NCI-H748 (cell line): ENCODE data around the gene NPB.
A peak's percentile ranks its signal among the peaks of the same experiment; 100 is the strongest.

Source experiments
- DNase-seq: peaks from one replicate; lab custom pipeline; 2025; ENCODE audit not compliant: unreplicated experiment; lab: John Stamatoyannopoulos, UW

Gene NPB

DNA sequence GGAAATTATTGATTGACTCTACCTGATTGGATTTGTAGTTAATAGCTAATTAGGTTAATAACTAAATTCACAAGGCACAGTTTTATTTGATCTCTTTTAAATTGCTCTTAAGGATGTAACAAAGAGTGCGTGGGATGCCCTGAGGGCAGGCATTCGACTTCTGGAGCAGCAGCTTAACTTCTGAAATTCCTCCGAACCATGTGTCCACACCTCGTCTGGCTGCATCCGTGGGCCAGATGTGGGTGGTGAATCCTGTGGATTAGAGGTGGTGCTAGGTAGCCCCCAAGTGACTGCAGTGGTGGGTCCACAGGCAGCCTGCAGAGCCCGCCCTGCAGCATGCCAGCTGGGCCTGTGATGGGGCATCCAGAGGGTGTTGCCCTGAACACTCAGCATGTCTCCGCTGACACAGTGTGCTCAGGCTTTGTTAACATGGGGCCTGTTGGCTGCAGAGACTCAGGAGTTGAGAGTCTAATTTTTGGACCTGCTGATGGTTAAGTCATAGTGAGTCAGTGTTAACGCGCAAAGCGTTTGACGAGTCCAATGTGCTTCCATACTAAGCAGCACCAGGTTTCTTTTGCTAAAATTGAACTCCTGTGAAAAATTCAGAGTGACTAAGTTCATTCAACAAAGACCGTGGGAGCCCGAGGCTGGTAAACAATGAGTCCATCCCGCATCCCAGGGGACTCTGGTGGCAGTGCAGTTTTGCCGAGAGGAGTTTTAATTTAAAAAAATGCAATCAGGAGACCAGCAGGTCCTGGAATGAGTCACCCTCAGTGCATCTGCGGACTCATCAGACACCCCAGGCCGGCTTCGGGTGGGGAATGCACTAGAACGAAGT is 3.8 kb upstream of the NPB start:
- no peak for DNase-seq

- no peak for DNase-seq
Measured at GRCh38 chr17:81898885-81899284, 3.2 kb upstream of the NPB start.

DNA sequence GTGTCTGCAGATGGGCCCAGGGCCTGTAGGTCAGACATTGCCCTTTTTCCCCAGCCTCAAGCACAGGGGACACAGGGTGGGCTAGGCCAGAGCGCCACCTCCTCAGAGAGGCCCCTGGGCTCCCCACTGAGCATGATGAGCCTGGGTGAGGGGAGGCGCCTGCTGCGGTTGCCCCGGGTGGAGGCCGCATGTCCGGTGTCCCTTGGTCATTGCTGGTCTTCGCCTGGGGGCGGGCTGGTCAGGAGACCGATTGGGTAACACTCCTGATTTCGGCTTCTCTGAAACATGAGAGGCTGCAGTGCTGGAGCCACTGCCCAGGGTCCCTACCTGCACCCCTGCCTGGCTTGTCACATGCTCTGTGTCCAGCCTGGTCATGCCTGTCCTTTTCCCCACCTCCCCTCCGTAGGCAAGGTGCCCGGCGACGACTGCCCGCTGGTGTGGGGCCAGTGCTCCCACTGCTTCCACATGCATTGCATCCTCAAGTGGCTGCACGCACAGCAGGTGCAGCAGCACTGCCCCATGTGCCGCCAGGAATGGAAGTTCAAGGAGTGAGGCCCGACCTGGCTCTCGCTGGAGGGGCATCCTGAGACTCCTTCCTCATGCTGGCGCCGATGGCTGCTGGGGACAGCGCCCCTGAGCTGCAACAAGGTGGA is 2.4 kb upstream of the NPB start:
- no peak for DNase-seq

DNA sequence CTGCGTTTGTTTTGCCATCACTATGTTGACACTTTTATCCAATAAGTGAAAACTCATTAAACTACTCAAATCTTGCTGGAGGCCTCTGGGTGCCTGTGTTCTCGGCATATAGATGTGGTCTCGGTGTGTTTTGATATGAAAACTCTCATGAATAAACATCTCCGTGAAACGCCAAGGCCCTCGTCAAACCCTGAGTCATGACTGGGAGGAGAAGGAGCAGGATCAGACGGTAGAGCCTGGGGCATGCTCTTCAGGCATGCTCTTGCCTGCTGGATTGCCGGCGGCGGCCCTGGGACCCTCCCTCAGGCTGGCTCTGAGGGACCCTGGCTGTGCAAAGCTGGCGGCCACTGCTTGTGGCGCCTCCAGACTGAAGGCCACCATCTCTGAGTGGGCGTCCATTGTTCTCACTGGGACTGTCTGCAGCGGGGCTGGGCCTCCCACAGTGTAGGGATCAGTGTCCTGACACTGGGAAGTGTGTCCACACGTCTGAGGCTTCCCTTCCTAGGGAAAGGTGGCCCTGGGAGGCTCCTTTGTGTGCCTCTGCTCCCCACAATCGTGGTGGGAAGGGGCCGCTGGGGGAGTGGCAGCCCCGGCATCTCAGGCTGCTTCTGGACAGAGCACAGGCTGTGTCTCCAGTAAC is 1.7 kb upstream of the NPB start:
- no peak for DNase-seq

GRCh38 chr17:81901167-81902022 is 643 bp upstream of the NPB start:
- no peak for DNase-seq

- DNase-seq: no peak
Measured at GRCh38 chr17:81902653-81903414, 796 bp downstream of the NPB start.

DNA sequence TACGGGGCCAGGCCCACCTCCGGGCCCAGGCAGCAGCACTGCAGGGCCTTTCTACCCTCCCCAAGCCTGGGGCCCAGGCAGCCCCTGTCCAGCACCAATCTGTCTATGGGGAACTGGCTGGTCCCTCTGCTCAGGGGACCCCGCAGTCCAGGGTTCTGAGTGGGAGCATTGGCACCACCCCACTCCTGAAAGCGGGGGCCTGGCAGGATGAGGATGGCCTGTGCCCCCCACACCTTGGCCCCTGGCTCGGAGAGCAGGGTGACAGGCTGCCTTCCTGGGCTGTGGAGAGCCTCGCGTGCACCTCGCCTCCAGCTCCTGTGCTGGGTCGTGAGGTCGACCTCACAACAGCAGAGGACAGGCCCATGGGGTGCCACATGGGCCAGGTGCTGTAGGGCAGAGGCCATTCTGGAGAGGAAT is 1.4 kb downstream of the NPB start:
- DNase-seq: no peak

GRCh38 chr17:81903896-81904599 is 2.0 kb downstream of the NPB start:
- DNase-seq: no peak

GRCh38 chr17:81904600-81905423 is 2.8 kb downstream of the NPB start:
- DNase-seq: no peak

DNA sequence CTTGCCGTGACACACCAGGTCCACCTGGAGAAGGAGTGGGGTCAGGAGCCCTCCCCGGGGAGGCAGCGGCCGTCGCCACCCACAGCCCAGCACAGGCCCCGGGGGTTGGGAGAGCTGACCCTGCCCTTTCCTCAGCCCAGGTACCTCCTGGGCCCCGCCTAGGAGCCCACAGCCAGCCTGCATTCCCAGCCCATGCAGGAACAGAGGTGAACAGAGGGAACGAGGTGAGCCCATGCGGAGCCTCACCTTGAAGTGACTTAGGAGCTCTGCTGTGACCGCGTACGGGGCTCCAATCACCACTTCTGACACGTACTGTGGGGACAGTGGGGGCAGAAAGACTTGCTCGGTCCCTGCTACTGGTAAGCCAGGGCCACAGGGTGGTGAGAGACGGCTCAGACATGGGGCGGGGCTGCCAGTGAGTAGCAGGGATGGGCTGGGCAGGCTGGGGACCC is 3.4 kb downstream of the NPB start:
- no peak for DNase-seq

DNA sequence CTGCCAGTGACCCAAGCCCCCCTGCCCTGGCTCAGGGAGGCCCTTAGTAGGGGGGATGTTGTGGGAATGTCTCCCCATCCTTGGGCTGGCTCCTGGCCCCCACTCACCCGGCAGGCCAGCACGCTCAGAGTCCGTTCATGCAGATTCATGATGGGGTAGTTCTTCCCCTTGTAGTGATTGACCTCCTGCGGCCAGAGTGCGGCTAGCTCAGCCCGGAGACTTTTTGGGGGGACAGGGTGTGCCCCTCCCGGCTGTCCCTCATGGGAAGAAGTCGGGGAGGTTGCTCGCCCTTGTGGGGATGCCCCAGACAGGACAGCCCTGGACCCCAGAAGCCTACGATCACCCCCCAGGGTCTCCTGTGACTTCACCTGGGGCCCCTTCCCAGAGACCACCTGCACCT is 4.0 kb downstream of the NPB start:
- no peak for DNase-seq

GRCh38 chr17:81906476-81907218 is 4.6 kb downstream of the NPB start:
- DNase-seq: peak; percentile 23

GRCh38 chr17:81907219-81908145 is 5.4 kb downstream of the NPB start:
- no peak for DNase-seq

- no peak for DNase-seq
Measured at GRCh38 chr17:81908793-81909192, 6.8 kb downstream of the NPB start.

GRCh38 chr17:81909231-81909630 is 7.2 kb downstream of the NPB start:
- no peak for DNase-seq

GRCh38 chr17:81909966-81910839 is 8.2 kb downstream of the NPB start:
- DNase-seq: peak; percentile 45
